GM19240 (cell line): Measurements from ENCODE around the gene CCR1.

Source experiments
- DNase-seq: peaks from one replicate; pipeline ENCODE4 v3.0.0; 2011; ENCODE audit warnings: low spot score; ENCODE audit not compliant: insufficient read length

Gene CCR1

GRCh38 chr3:46208167-46208704 lies at the start of gene CCR1:
CCR1 (minus strand) TSS chr3:46208313; CDS start chr3:46204313, 4,000 bp downstream.
- no peak for DNase-seq

GRCh38 chr3:46252980-46253379 lies 44.9 kb upstream of the CCR1 start:
- no peak for DNase-seq

GRCh38 chr3:46245146-46245545 lies 37.0 kb upstream of the CCR1 start:
- no peak for DNase-seq

- no peak for DNase-seq
These were observed 35.4 kb upstream of the CCR1 start for GRCh38 chr3:46243560-46243959.

GRCh38 chr3:46242120-46242519 lies 34.0 kb upstream of the CCR1 start, which contains the start of gene CCR3:
CCR3 (plus strand) TSS chr3:46242460; CDS start chr3:46265159, 22,699 bp downstream.
- no peak for DNase-seq

GRCh38 chr3:46239952-46240351 lies 31.8 kb upstream of the CCR1 start:
- no peak for DNase-seq

- DNase-seq, result no peak
These were observed 31.3 kb upstream of the CCR1 start for GRCh38 chr3:46239301-46239938.

GRCh38 chr3:46238386-46238785 lies 30.3 kb upstream of the CCR1 start:
- DNase-seq, result no peak

GRCh38 chr3:46236294-46237054 lies 28.4 kb upstream of the CCR1 start:
- no peak for DNase-seq

- DNase-seq, result no peak
These were observed 27.3 kb upstream of the CCR1 start for GRCh38 chr3:46235425-46235824.

- no peak for DNase-seq
These were observed 25.1 kb upstream of the CCR1 start for GRCh38 chr3:46233194-46233593.

GRCh38 chr3:46231323-46231722 lies 23.2 kb upstream of the CCR1 start:
- no peak for DNase-seq

GRCh38 chr3:46228260-46229242 lies 20.4 kb upstream of the CCR1 start:
- DNase-seq, result no peak

GRCh38 chr3:46222435-46223161 lies 14.5 kb upstream of the CCR1 start:
- no peak for DNase-seq

GRCh38 chr3:46221938-46222337 lies 13.8 kb upstream of the CCR1 start:
- DNase-seq, result no peak

GRCh38 chr3:46221391-46221790 lies 13.3 kb upstream of the CCR1 start:
- DNase-seq, result no peak

- DNase-seq, result no peak
These were observed 10.1 kb upstream of the CCR1 start for GRCh38 chr3:46218196-46218709.

GRCh38 chr3:46215810-46216414 lies 7.8 kb upstream of the CCR1 start:
- DNase-seq, result no peak

- DNase-seq, result no peak
These were observed 6.7 kb upstream of the CCR1 start for GRCh38 chr3:46214751-46215352.

- DNase-seq, result no peak
These were observed 5.1 kb upstream of the CCR1 start for GRCh38 chr3:46213201-46213600.
